Endothelial cell of umbilical vein (primary cell): Measurements from ENCODE around the gene SLC1A7.

ENCODE experiments used
- EZH2 ChIP-seq: IDR thresholded peaks from 2 replicates; pipeline ENCODE4 v1.6.1; 2012; ENCODE audit warnings: borderline replicate concordance, low read depth, mild to moderate bottlenecking, moderate library complexity, low read length, inconsistent platforms; ENCODE audit not compliant: severe bottlenecking
- GATA2 ChIP-seq: IDR thresholded peaks from 2 replicates; pipeline ENCODE4 v1.7.0; 2011; ENCODE audit warnings: low read depth, mild to moderate bottlenecking, moderate library complexity, mixed read lengths, low read length; ENCODE audit not compliant: insufficient read length, insufficient read depth
- JUN ChIP-seq: IDR thresholded peaks from 2 replicates; pipeline ENCODE4 v1.6.1; 2011; ENCODE audit warnings: borderline replicate concordance, low read depth; ENCODE audit not compliant: insufficient read length, insufficient read depth
- MYC ChIP-seq: IDR thresholded peaks from one replicate; pipeline ENCODE4 v1.6.1; 2011; ENCODE audit warnings: mild to moderate bottlenecking, low read depth, low read length
- POLR2A ChIP-seq: IDR thresholded peaks from 2 replicates; pipeline ENCODE4 v1.6.1; 2012; ENCODE audit warnings: low read depth, mild to moderate bottlenecking, control low read depth, low read length
- POLR2AphosphoS5 ChIP-seq: IDR thresholded peaks from 2 replicates; pipeline ENCODE4 v1.6.1; 2012; ENCODE audit warnings: low read depth, mild to moderate bottlenecking, control low read depth, low read length, moderate library complexity; ENCODE audit not compliant: insufficient read depth
- TF ChIP-seq, protein P1 (sequence below), 2 donors: IDR thresholded peaks; 1 replicate in 1 of 2; 2 replicates in 1 of 2; pipeline ENCODE4 v1.5.1; 2011; ENCODE audit warnings: low read length in 2 of 2, mild to moderate bottlenecking in 2 of 2, moderate library complexity in 2 of 2, control low read depth in 1 of 2, inconsistent platforms in 1 of 2, low read depth in 1 of 2; ENCODE audit not compliant: insufficient read depth in 1 of 2; ENCODE audit errors: extremely low read depth in 1 of 2
- TF ChIP-seq, protein P2 (sequence below): IDR thresholded peaks from 2 replicates; pipeline ENCODE4 v1.6.1; 2011; ENCODE audit not compliant: insufficient read depth, insufficient read length

DNA sequence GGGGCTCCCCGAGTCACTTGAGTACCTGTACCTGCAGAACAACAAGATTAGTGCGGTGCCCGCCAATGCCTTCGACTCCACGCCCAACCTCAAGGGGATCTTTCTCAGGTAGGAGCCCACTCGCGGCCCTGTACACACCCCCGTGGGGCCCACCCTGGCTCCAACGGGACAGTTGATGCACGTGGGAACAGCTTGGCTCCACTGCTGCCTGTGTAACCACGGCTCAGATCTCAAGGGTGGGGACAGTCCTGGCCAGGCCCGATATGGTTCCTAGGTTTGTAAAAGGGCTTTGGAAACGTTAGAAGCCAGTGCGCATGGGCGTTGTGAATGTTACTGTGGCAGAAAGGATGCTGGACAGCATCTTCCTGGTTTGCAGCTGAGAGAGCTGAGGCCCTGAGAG lies 61.7 kb downstream of the SLC1A7 start:
- TF ChIP-seq POLR2A, result no peak
- TF ChIP-seq EZH2, result no peak
- TF ChIP-seq, protein P1, sequence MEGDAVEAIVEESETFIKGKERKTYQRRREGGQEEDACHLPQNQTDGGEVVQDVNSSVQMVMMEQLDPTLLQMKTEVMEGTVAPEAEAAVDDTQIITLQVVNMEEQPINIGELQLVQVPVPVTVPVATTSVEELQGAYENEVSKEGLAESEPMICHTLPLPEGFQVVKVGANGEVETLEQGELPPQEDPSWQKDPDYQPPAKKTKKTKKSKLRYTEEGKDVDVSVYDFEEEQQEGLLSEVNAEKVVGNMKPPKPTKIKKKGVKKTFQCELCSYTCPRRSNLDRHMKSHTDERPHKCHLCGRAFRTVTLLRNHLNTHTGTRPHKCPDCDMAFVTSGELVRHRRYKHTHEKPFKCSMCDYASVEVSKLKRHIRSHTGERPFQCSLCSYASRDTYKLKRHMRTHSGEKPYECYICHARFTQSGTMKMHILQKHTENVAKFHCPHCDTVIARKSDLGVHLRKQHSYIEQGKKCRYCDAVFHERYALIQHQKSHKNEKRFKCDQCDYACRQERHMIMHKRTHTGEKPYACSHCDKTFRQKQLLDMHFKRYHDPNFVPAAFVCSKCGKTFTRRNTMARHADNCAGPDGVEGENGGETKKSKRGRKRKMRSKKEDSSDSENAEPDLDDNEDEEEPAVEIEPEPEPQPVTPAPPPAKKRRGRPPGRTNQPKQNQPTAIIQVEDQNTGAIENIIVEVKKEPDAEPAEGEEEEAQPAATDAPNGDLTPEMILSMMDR (IDR thresholded peaks at IDR 0.05; ENCODE audit: extremely low read depth in 1 of 2, insufficient read depth in 1 of 2, low read depth in 1 of 2, low read length in 2 of 2), result no peak
- TF ChIP-seq MYC, result no peak
- TF ChIP-seq JUN, result no peak
- TF ChIP-seq GATA2, result no peak
- TF ChIP-seq, protein P2, sequence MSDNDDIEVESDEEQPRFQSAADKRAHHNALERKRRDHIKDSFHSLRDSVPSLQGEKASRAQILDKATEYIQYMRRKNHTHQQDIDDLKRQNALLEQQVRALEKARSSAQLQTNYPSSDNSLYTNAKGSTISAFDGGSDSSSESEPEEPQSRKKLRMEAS, result no peak
- no peak for TF ChIP-seq POLR2AphosphoS5
